ENCODE data around the gene LRRC31. TPM values are rescaled to one million over a fixed set of nuclear protein-coding genes. Genes with fewer than 3 reads are reported as not detected.
A peak's percentile ranks its signal among the peaks of the same experiment; 100 is the strongest.

LRRC31 gene
- total RNA-seq, 1 donor from 2014 or later: not detected

DNA sequence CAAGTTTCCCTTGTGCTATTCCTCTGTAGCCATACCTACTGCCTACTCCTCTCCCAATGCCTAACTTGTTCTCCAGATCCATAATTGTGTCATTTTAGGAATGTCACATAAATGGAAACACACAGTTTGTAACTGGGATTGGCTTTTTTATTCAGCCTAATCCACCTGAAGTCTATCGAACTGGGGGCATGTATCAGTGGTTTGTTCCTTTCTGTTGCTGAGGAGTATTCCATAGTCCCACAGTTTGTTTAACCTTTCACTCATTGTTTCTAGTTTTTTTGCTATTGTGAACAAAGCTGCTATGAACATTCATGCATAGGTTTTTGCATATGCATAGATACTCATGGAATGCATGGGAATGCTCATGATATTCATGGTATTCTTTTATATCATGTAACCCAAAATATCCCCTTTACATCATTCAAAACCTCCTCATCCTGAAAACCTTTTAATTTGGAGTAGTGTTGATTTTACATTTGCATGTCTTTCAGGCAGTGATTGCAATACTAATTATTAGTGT lies 31.2 kb downstream of the LRRC31 start:
- H3K36me3 ChIP-seq: no peaks in the 10 kb centered on the region
- H3F3A ChIP-seq (ENCODE audit: low read depth): no peaks in the 10 kb centered on the region
- H2AFZ ChIP-seq (replicated peaks): no peak overlapping the region
- Mint-ChIP-seq H3K36me3 (no peaks in the 10 kb centered on the region), H3K9me3 (no peaks in the 10 kb centered on the region), H3K4me3 (no peak overlapping the region), H3K27ac (no peak overlapping the region), H3K4me1 (peaks cover 14% of the 10 kb centered on the region), H3K27me3 (ENCODE audit: insufficient read depth, low read depth) (no peaks in the 10 kb centered on the region)
- H3K27me3 ChIP-seq: no peaks in the 10 kb centered on the region
- H3K79me2 ChIP-seq (ENCODE audit: low read depth): no peaks in the 10 kb centered on the region
- no peak overlapping the region for H3K4me2 ChIP-seq
- DNase-seq (ENCODE audit: low spot score): no peak
- H3K4me1 ChIP-seq: no peaks in the 10 kb centered on the region
- no peak for TF ChIP-seq EZH2 (IDR thresholded peaks at IDR 0.05)
- TF ChIP-seq, protein P1, sequence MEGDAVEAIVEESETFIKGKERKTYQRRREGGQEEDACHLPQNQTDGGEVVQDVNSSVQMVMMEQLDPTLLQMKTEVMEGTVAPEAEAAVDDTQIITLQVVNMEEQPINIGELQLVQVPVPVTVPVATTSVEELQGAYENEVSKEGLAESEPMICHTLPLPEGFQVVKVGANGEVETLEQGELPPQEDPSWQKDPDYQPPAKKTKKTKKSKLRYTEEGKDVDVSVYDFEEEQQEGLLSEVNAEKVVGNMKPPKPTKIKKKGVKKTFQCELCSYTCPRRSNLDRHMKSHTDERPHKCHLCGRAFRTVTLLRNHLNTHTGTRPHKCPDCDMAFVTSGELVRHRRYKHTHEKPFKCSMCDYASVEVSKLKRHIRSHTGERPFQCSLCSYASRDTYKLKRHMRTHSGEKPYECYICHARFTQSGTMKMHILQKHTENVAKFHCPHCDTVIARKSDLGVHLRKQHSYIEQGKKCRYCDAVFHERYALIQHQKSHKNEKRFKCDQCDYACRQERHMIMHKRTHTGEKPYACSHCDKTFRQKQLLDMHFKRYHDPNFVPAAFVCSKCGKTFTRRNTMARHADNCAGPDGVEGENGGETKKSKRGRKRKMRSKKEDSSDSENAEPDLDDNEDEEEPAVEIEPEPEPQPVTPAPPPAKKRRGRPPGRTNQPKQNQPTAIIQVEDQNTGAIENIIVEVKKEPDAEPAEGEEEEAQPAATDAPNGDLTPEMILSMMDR (IDR thresholded peaks at IDR 0.05): no peak
- TF ChIP-seq EZH2phosphoT487 (IDR thresholded peaks at IDR 0.05): no peak
- H4K20me1 ChIP-seq (ENCODE audit: low read depth): no peaks in the 10 kb centered on the region
- H3K4me3 ChIP-seq: no peak overlapping the region
- no peak overlapping the region for H3K27ac ChIP-seq
- no peaks in the 10 kb centered on the region for H3K9me3 ChIP-seq (ENCODE audit: low read depth)
- H3K9ac ChIP-seq: no peak overlapping the region

DNA sequence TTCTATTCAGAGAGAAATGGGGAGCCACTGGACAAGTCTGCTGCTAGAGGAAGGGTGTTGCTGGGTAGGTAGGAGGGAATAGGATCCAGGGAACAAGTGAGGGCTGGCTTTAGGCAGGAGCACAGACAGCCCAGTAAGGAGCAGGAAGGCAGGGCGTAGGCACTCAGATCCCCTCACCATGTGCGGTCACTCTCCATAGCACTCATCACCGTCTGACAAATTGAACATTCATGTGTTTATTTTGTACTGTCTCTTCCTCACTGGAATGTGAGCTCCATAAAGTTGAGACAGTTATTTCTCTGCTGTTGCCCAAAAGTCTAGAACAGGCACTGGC lies 32.8 kb downstream of the LRRC31 start:
- no peaks in the 10 kb centered on the region for H3F3A ChIP-seq (ENCODE audit: low read depth)
- no peaks in the 10 kb centered on the region for H3K9me3 Mint-ChIP-seq
- H3K4me2 ChIP-seq: no peak overlapping the region
- H3K27ac Mint-ChIP-seq: peak overlapping the region; percentile 76
- H3K4me1 Mint-ChIP-seq: peaks cover 14% of the 10 kb centered on the region
- peak overlapping the region; percentile 89 for H2AFZ ChIP-seq (replicated peaks)
- no peaks in the 10 kb centered on the region for H4K20me1 ChIP-seq (ENCODE audit: low read depth)
- no peaks in the 10 kb centered on the region for H3K36me3 ChIP-seq
- DNase-seq (ENCODE audit: low spot score): no peak
- no peak for TF ChIP-seq EZH2 (IDR thresholded peaks at IDR 0.05)
- no peak for TF ChIP-seq EZH2phosphoT487 (IDR thresholded peaks at IDR 0.05)
- TF ChIP-seq, protein P1 (IDR thresholded peaks at IDR 0.05): no peak
- no peak overlapping the region for H3K27ac ChIP-seq
- H3K9me3 ChIP-seq (ENCODE audit: low read depth): no peaks in the 10 kb centered on the region
- H3K27me3 ChIP-seq: no peaks in the 10 kb centered on the region
- no peak overlapping the region for H3K9ac ChIP-seq
- no peaks in the 10 kb centered on the region for H3K4me1 ChIP-seq
- no peak overlapping the region for H3K4me3 ChIP-seq
- H3K27me3 Mint-ChIP-seq (ENCODE audit: insufficient read depth, low read depth): no peaks in the 10 kb centered on the region
- no peaks in the 10 kb centered on the region for H3K36me3 Mint-ChIP-seq
- H3K4me3 Mint-ChIP-seq: no peak overlapping the region
- no peaks in the 10 kb centered on the region for H3K79me2 ChIP-seq (ENCODE audit: low read depth)

DNA sequence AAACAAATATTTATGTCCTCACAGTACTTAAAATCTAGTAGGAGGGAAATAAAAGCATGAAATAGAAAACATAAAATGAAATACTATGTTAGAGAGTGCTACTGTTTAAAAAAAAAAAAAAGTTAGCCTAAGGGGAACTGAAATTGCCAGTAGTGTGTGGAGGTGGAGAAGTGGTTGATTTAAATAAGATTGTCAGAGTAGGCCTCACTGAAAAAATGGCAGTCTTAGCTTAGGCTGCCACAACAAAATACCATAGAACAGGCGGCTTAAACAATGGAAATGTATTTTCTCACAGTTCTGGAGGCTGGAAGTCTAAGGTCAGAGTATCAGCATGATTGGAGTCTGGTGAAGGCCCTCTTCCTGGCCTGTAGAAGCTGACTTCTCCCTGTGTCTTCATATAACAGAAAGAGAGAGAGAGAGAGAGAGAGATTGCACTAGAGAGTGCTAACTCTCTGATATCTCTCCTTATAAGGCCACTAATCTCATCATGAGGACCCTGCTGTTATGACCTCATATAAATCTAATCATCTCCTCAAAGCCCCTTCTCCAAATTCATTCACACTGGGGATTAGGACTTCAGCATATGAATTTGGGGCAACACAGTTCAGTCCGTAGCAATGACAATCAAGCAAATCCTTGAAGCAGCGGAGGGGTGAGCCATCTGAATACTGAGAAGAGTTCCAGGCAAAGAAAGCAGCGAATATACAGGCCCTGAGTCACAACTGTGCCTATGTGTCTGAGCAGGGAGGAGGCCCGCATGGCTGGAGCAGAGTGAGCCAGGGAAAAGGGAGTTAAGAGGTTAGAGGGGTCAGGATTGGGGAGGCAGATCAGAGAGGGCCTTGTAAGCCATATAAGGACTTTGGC lies 33.4 kb downstream of the LRRC31 start:
- Histone ChIP-seq H3K79me2 (ENCODE audit: low read depth) (no peaks in the 10 kb centered on the region), H3F3A (ENCODE audit: low read depth) (no peaks in the 10 kb centered on the region), H3K27ac (no peak overlapping the region), H3K9ac (no peak overlapping the region), H3K4me2 (no peak overlapping the region), H3K9me3 (ENCODE audit: low read depth) (no peaks in the 10 kb centered on the region), H3K4me1 (no peaks in the 10 kb centered on the region), H3K4me3 (no peak overlapping the region), H3K36me3 (no peaks in the 10 kb centered on the region), H2AFZ (replicated peaks) (peak overlapping the region; percentile 89), H4K20me1 (ENCODE audit: low read depth) (no peaks in the 10 kb centered on the region), H3K27me3 (no peaks in the 10 kb centered on the region)
- Mint-ChIP-seq H3K9me3 (no peaks in the 10 kb centered on the region), H3K27ac (peak overlapping the region; percentile 76), H3K27me3 (ENCODE audit: insufficient read depth, low read depth) (no peaks in the 10 kb centered on the region), H3K4me1 (peaks cover 14% of the 10 kb centered on the region), H3K4me3 (no peak overlapping the region), H3K36me3 (no peaks in the 10 kb centered on the region)
- TF ChIP-seq, protein P1 (IDR thresholded peaks at IDR 0.05): no peak
- TF ChIP-seq EZH2phosphoT487 (IDR thresholded peaks at IDR 0.05): no peak
- no peak for TF ChIP-seq EZH2 (IDR thresholded peaks at IDR 0.05)
- peak; percentile 23 for DNase-seq (ENCODE audit: low spot score)

Measured in neural progenitor cell (in vitro differentiated cells).